Adipose tissue (tissue), 3 donors: Measurements from ENCODE around the gene MRTO4. TPM values are rescaled to one million over a fixed set of nuclear protein-coding genes. Genes with fewer than 3 reads are reported as not detected.
"Not testable (repeated sequence)": the region's sequence is repeated elsewhere in the genome, so short reads cannot be mapped to it uniquely, and the experiment has no call there.

ENCODE experiments used
- H3K27ac ChIP-seq: one replicate; pipeline ENCODE4 v1.5.1; 2013; ENCODE audit warnings: low read depth, low read length
- WGBS, 3 donors: extraction: QIAGEN DNeasy Blood & Tissue Kit; methylation state at CpG; one replicate each; pipeline ENCODE4 v1.1.7; 2013; 5-methylcytosine and 5-hydroxymethylcytosine counted together
- polyA plus RNA-seq, 3 donors: library from polyadenylated mRNA; stranded (reverse); fragments of 200-250 nt; gene quantifications; one replicate each; pipeline ENCODE4 v1.2.3, GENCODE V29; 2013
- donor health status: healthy with polysubstance abuse.
- donor health status: Bipolar disorder and iron deficiency.
- donor health status: healthy.

Gene MRTO4
- 10 to 100 TPM; 23.4 to 41.9 (median 27.6) TPM for polyA plus RNA-seq

GRCh38 chr1:19251305-19252196 lies at the start of gene MRTO4, which contains the start of gene EMC1:
Gene MRTO4, plus strand, starts transcription at chr1:19251805. Its CDS starts 31 bp downstream, at chr1:19251836.
Gene EMC1, minus strand, starts transcription at chr1:19251524. Its CDS starts 15 bp downstream, at chr1:19251509.
- 0 to 1% (median 1%) methylated on average over 78 to 81 of the region's 81 CpGs for WGBS, 3 donors
- peak within 1 kb of the TSS; percentile 85 for H3K27ac ChIP-seq

GRCh38 chr1:19202396-19202795 lies 49.2 kb upstream of the MRTO4 start:
- WGBS, 3 donors: 68 to 79% (median 72%) methylated on average over 3 of the region's 3 CpGs
- H3K27ac ChIP-seq: no peak overlapping the region

- 30 to 87% (median 80%) methylated on average over 2 of the region's 2 CpGs for WGBS, 3 donors
- no peak overlapping the region for H3K27ac ChIP-seq
These were observed 48.2 kb upstream of the MRTO4 start for GRCh38 chr1:19203440-19203839.

- no peak overlapping the region for H3K27ac ChIP-seq
- 73 to 91% (median 77%) methylated on average over 6 of the region's 6 CpGs for WGBS, 3 donors
These were observed 46.9 kb upstream of the MRTO4 start for GRCh38 chr1:19204446-19205266.

GRCh38 chr1:19205403-19205802 lies 46.2 kb upstream of the MRTO4 start:
- 87 to 98% (median 88%) methylated on average over 1 of the region's 1 CpG for WGBS, 3 donors
- no peak overlapping the region for H3K27ac ChIP-seq

GRCh38 chr1:19205845-19206244 lies 45.8 kb upstream of the MRTO4 start:
- 32 to 80% (median 78%) methylated on average over 5 of the region's 5 CpGs for WGBS, 3 donors
- H3K27ac ChIP-seq: no peak overlapping the region

GRCh38 chr1:19206947-19207346 lies 44.7 kb upstream of the MRTO4 start:
- no peak overlapping the region for H3K27ac ChIP-seq
- WGBS, 3 donors: 52 to 80% (median 60%) methylated on average over 3 of the region's 3 CpGs

- WGBS, 3 donors: 16 to 23% (median 20%) methylated on average over 8 of the region's 8 CpGs
- no peak overlapping the region for H3K27ac ChIP-seq
These were observed 42.7 kb upstream of the MRTO4 start for GRCh38 chr1:19208710-19209438.

GRCh38 chr1:19209439-19209989 lies 42.1 kb upstream of the MRTO4 start:
- peak overlapping the region; percentile 80 for H3K27ac ChIP-seq
- WGBS, 3 donors: 0% methylated on average over 27 to 28 of the region's 28 CpGs

- WGBS, 3 donors: 0 to 1% (median 0%) methylated on average over 72 to 80 of the region's 80 CpGs
- peak within 1 kb of the TSS; percentile 87 for H3K27ac ChIP-seq
These were observed 41.4 kb upstream of the MRTO4 start, which contains the start of gene UBR4 for GRCh38 chr1:19209990-19210771. Gene UBR4, minus strand, starts transcription at chr1:19210266. Its CDS starts 18 bp downstream, at chr1:19210248.

- peak overlapping the region; percentile 87 for H3K27ac ChIP-seq
- WGBS, 3 donors: 13 to 19% (median 18%) methylated on average over 12 of the region's 12 CpGs
These were observed 40.6 kb upstream of the MRTO4 start for GRCh38 chr1:19210772-19211549.

- no peak overlapping the region for H3K27ac ChIP-seq
These were observed 39.4 kb upstream of the MRTO4 start for GRCh38 chr1:19212167-19212566.

- 97 to 100% (median 98%) methylated on average over 1 of the region's 1 CpG for WGBS, 3 donors
- no peak overlapping the region for H3K27ac ChIP-seq
These were observed 38.0 kb upstream of the MRTO4 start for GRCh38 chr1:19213580-19213979.

- not testable (repeated sequence) for H3K27ac ChIP-seq
- WGBS, 3 donors: 97 to 98% (median 97%) methylated on average over 4 of the region's 4 CpGs
These were observed 35.0 kb upstream of the MRTO4 start for GRCh38 chr1:19216585-19216984.

GRCh38 chr1:19219451-19219850 lies 32.2 kb upstream of the MRTO4 start:
- 81 to 85% (median 82%) methylated on average over 7 of the region's 7 CpGs for WGBS, 3 donors
- H3K27ac ChIP-seq: no peak overlapping the region

GRCh38 chr1:19220080-19220846 lies 31.3 kb upstream of the MRTO4 start:
- no peak overlapping the region for H3K27ac ChIP-seq
- 79 to 93% (median 85%) methylated on average over 8 of the region's 8 CpGs for WGBS, 3 donors
